ENCODE measurements around the gene ITPK1.
A peak's percentile ranks its signal among the peaks of the same experiment; 100 is the strongest.

ITPK1 gene

GRCh38 chr14:92951912-92952471 is 163.7 kb downstream of the ITPK1 start:
- DNase-seq (ENCODE audit: low spot score) = peak; percentile 94

DNA sequence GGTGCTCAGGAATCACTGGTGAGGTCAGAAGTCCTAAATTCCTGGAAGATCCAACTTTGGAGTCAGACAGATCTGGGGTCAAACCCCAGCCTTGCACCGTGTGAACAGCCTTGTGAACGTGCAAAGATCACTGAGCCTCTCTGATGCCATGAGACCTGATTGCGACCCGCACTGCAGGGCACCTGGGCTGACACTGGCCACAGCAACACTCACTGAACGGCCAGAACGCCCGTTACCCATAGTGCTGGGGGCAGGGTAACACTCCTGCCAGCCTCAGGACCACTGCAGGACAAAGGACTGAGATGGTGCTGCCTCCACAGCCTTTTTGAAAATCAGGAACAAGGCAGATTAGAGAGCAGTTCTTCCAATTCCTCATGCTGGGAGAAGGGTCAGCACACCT is 164.5 kb downstream of the ITPK1 start:
- no peak for DNase-seq (ENCODE audit: low spot score)

GRCh38 chr14:92950773-92951172 is 165.0 kb downstream of the ITPK1 start:
- no peak for DNase-seq (ENCODE audit: low spot score)

- no peak for DNase-seq (ENCODE audit: low spot score)
Measured at GRCh38 chr14:92950193-92950540, 165.6 kb downstream of the ITPK1 start.

- DNase-seq (ENCODE audit: low spot score) = no peak
Measured at GRCh38 chr14:92949496-92950192, 166.1 kb downstream of the ITPK1 start.

GRCh38 chr14:92948647-92949046 is 167.1 kb downstream of the ITPK1 start:
- DNase-seq (ENCODE audit: low spot score) = no peak

GRCh38 chr14:92946847-92947545 is 168.7 kb downstream of the ITPK1 start:
- DNase-seq (ENCODE audit: low spot score) = no peak

- DNase-seq (ENCODE audit: low spot score) = peak; percentile 46
Measured at GRCh38 chr14:92945959-92946846, 169.5 kb downstream of the ITPK1 start.

GRCh38 chr14:92945544-92945943 is 170.2 kb downstream of the ITPK1 start:
- DNase-seq (ENCODE audit: low spot score) = no peak

GRCh38 chr14:92944976-92945375 is 170.7 kb downstream of the ITPK1 start:
- no peak for DNase-seq (ENCODE audit: low spot score)

GRCh38 chr14:92943855-92944570 is 171.7 kb downstream of the ITPK1 start:
- DNase-seq (ENCODE audit: low spot score) = no peak

- no peak for DNase-seq (ENCODE audit: low spot score)
Measured at GRCh38 chr14:92942976-92943710, 172.6 kb downstream of the ITPK1 start.

DNA sequence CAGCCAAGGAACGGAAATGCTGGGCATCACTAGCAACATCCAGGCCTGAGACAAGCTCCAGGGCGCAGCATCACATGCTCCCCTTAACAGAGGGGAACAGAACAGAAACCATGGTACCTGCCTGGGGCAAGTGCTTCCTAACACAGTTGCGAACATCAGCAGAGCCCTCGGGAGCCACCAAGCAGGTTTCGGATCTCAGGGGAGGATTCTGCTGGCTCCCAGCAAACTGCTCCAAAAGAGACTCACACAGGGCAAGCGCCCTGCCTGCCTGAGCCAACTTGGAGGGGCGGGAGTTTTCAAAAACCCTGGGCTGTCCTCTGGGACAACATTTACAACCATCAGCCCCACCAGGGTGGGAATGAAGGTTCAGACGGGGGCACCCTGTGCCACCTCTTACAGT is 173.1 kb downstream of the ITPK1 start:
- DNase-seq (ENCODE audit: low spot score) = no peak

DNA sequence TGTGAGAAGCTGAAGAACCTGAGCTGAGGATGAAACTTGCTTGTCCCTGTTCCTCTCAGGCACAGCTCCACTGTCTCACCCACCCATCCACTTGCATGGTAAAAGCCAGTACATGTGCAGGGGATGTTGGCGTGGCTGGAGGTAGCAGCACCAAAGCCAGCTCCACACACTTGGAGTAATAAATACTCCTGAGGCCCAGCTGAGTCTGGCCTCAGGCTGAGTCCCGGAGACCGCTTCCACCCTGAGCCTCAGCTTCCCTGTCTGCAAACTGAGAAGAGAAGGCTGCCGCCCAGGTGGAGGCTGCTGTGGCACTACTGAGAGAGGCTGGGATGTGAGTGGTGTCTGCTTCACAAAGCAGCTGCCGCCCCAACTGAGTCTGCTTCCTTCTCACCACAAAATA is 173.6 kb downstream of the ITPK1 start:
- DNase-seq (ENCODE audit: low spot score) = no peak

GRCh38 chr14:92941531-92941930 is 174.2 kb downstream of the ITPK1 start:
- DNase-seq (ENCODE audit: low spot score) = no peak

- no peak for DNase-seq (ENCODE audit: low spot score)
Measured at GRCh38 chr14:92940543-92940942, 175.2 kb downstream of the ITPK1 start.

- DNase-seq (ENCODE audit: low spot score) = no peak
Measured at GRCh38 chr14:92939699-92940098, 176.0 kb downstream of the ITPK1 start.

DNA sequence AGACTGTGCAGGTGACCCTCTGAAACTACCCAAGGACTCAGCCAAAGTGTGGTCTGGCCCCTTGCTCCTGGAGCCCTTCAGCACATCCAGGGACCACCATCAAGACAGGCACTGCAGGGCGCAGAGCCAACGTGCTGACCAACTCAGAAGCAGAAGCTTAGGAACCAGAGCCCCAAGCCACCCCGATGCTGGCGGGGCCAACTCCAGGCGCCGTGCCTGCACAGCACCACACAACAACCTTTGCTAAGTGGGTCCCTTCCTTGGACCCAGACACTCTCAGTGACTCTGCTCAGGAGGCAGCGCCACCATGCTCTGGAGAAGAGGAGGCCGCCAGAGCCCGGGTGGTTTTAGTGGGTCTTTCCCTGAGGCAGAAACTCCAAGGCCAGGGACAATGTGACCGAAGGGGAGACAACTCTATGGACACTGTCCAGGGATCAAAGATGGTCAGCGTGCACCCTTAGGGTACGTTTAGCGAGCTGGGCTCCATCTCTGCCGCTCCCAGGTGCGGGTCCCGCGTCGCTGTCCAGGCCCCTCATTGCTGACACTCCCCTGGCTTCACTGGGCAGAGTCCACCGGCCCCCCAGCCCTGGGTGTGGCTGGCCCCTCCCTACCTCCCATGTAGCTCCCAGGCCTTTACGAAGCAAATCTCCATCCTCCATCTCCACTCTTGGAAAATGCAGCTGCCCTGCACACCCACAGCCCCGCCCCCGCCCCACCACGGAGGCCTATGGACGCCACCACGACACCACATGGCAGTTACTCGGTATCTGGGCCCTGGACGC is 176.6 kb downstream of the ITPK1 start:
- DNase-seq (ENCODE audit: low spot score) = no peak

GRCh38 chr14:92938235-92938875 is 177.4 kb downstream of the ITPK1 start:
- no peak for DNase-seq (ENCODE audit: low spot score)
